ENCODE results near the gene ANO9. TPM values are rescaled to one million over a fixed set of nuclear protein-coding genes. Genes with fewer than 3 reads are reported as not detected.

Gene ANO9
- total RNA-seq, 1 experiment from 2014 or later = not detected

DNA sequence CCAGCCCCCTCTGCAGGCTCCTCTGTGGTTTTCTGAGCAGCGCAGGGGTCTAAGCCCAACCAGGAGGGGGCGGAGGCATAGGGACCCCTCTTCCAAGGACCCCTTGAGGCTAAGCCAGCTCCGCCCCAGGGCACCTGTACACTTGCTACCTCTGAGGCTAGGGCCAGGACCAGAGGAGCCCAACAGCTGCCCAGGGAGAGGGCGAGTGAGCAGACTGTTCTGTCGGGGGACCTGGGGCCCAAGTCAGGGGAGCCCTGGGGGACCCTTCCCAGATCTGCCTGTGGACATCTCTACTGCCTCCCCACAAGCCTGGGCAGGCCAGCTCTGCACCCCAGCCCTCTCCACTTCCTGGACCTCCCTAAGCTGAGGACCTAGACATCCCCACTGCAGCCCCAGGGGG, 70.8 kb downstream of the ANO9 start:
- no peak for DNase-seq (ENCODE audit: low read depth)

GRCh38 chr11:370070-370941, 71.5 kb downstream of the ANO9 start:
- no peak for DNase-seq (ENCODE audit: low read depth)

- DNase-seq (ENCODE audit: low read depth) = no peak
These were observed 72.3 kb downstream of the ANO9 start, which contains the start of gene B4GALNT4 for GRCh38 chr11:369336-370018. Gene B4GALNT4, plus strand, starts transcription at chr11:369499. Its CDS starts 305 bp downstream, at chr11:369804.

- DNase-seq (ENCODE audit: low read depth) = peak; percentile 15
These were observed 73.1 kb downstream of the ANO9 start for GRCh38 chr11:368414-369335.

DNA sequence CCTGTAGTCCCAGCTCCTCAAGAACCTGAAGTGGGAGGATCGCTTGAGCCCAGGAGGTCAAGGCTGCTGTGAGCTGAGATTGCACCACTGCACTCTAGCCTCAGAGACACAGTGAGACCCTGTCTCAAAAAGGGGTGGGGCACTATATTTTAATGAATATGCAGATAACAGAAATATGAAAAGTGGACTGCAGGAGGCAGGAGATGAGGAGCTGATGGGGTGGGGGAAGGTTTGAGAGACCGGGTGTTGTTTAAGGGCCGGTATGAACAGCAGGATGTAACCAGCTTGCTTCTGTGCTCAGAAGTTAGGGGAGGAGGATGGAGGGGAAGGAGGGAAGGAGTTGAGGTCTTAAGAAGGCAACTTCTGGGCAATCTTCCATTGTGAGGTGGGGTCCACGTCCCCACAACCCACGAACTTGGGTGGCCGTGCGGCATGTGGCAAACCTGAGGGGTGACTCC, 73.8 kb downstream of the ANO9 start:
- DNase-seq (ENCODE audit: low read depth) = no peak

Other genes starting within 250 kb of the ANO9 start
- gene SCGB1C1, start 248.9 kb downstream of the ANO9 start, total RNA-seq (2014; rRNA removed) = not detected in 2 replicates
- gene BET1L, start 234.6 kb downstream of the ANO9 start, total RNA-seq (2014; rRNA removed) = 11.1 and 17.2 TPM in 2 replicates
- gene RIC8A, start 234.3 kb downstream of the ANO9 start, total RNA-seq (2014; rRNA removed) = 152 and 183 TPM in 2 replicates
- gene SIRT3, start 205.7 kb downstream of the ANO9 start, total RNA-seq (2014; rRNA removed) = 7.9 and 8.6 TPM in 2 replicates
- 122 and 135 TPM in 2 replicates for gene PSMD13, start 205.0 kb downstream of the ANO9 start, total RNA-seq (2014; rRNA removed)
- not detected in 2 replicates for gene NLRP6, start 163.6 kb downstream of the ANO9 start, total RNA-seq (2014; rRNA removed)
- 5.2 and 7.6 TPM in 2 replicates for gene PGGHG, start 152.9 kb downstream of the ANO9 start, total RNA-seq (2014; rRNA removed)
- not detected in 2 replicates for gene IFITM5, start 142.5 kb downstream of the ANO9 start, total RNA-seq (2014; rRNA removed)
- gene IFITM2, start 134.2 kb downstream of the ANO9 start, total RNA-seq (2014; rRNA removed) = 15.6 and 21.9 TPM in 2 replicates
- gene IFITM1, start 128.0 kb downstream of the ANO9 start, total RNA-seq (2014; rRNA removed) = 0.32 and 3.2 TPM in 2 replicates
- gene IFITM3, start 121.2 kb downstream of the ANO9 start, total RNA-seq (2014; rRNA removed) = 43.4 and 63.7 TPM in 2 replicates
- 0.75 and 1.3 TPM in 2 replicates for gene B4GALNT4, start 72.5 kb downstream of the ANO9 start, total RNA-seq (2014; rRNA removed)
- 3.7 and 4.7 TPM in 2 replicates for gene PKP3, start 47.8 kb downstream of the ANO9 start, total RNA-seq (2014; rRNA removed)
- gene SIGIRR, start 27.0 kb downstream of the ANO9 start, total RNA-seq (2014; rRNA removed) = 5.5 and 5.8 TPM in 2 replicates
- gene PTDSS2, start 8.3 kb upstream of the ANO9 start, total RNA-seq (2014; rRNA removed) = 40.7 and 51.2 TPM in 2 replicates
- 287 and 315 TPM in 2 replicates for gene RNH1, start 65.2 kb upstream of the ANO9 start, total RNA-seq (2014; rRNA removed)
- 58.1 and 70.7 TPM in 2 replicates for gene HRAS, start 93.6 kb upstream of the ANO9 start, total RNA-seq (2014; rRNA removed)
- gene LRRC56, start 95.5 kb upstream of the ANO9 start, total RNA-seq (2014; rRNA removed) = 0.17 and 0.19 TPM in 2 replicates
- gene LMNTD2, start 118.7 kb upstream of the ANO9 start, total RNA-seq (2014; rRNA removed) = 0.46 and 1.3 TPM in 2 replicates
- 6.2 and 8.8 TPM in 2 replicates for gene RASSF7, start 119.0 kb upstream of the ANO9 start, total RNA-seq (2014; rRNA removed)
- gene PHRF1, start 134.5 kb upstream of the ANO9 start, total RNA-seq (2014; rRNA removed) = 35.6 and 36.2 TPM in 2 replicates
- gene IRF7, start 173.9 kb upstream of the ANO9 start, total RNA-seq (2014; rRNA removed) = 10.7 and 12.5 TPM in 2 replicates
- gene CDHR5, start 182.9 kb upstream of the ANO9 start, total RNA-seq (2014; rRNA removed) = not detected in 2 replicates
- gene SCT, start 185.2 kb upstream of the ANO9 start, total RNA-seq (2014; rRNA removed) = not detected in 2 replicates
- not detected in 2 replicates for gene DRD4, start 195.3 kb upstream of the ANO9 start, total RNA-seq (2014; rRNA removed)